Astrocyte of the hippocampus (primary cell): ENCODE data around the gene AKR1A1.
"Not testable (repeated sequence)": the region's sequence is repeated elsewhere in the genome, so short reads cannot be mapped to it uniquely, and the experiment has no call there.

ENCODE experiments used
- DNase-seq: peaks from one replicate; pipeline ENCODE4 v3.0.0; 2011; ENCODE audit warnings: low read depth, low spot score

Gene AKR1A1

GRCh38 chr1:45550401-45551351, at the start of gene AKR1A1:
AKR1A1 (plus strand) TSS chr1:45550826; CDS start chr1:45561795, 10,969 bp downstream.
- DNase-seq, result peak; percentile 95

DNA sequence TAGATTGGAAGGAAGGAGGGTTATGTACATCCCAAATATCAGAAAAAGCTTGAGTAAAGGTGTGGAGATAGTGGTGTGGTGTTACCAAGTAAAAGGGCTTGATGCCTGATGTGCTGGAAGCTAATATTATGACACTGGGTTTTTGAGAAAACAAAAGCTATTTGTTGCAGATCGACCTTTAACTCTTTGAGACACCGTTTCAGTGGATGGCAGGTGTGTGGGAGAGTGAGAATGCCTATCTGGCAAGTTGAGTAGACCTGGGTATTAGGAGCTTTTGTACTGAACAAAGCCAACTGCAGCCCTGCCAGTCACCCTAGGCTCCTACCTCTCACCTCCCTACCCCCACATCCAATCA, 49.1 kb upstream of the AKR1A1 start:
- no peak for DNase-seq

DNA sequence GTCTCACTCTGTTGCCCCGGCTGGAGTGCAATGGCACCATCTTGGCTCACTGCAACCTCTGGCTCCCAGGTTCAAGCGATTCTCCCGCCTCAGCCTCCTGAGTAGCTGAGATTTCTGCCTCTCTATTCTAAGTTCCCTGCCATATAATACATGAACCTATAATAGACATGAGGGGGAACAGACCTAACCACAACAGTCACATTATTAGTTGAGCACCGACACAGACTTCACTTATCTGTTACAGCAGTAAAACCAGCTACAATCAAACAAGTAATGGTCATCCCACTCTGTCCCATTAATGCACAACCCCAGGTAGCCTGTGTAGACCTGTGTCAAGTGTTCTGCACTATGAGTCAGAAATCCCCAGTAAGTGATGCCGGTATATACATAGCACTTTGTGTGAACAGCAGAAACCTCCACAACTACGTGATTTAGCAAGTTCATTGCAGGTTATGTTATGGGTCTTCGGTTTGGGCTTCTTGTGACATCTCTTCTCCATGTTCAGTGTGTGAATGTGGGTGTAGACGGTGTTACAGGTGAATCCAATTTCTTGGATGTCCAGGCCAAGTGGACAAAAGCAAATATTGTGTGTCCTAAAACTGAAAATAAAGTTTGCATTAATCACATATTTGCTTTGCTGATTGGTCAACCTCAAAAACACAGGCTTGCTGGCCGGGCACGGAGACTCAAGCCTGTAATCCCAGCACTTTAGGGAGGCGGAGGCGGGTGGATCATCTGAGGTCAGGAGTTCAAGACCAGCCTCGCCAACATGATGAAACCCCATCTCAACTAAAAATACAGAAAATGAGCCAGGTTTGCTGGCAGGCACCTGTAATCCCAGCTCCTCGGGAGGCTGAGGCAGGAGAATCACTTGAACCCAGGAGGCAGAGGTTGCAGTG, 46.9 kb upstream of the AKR1A1 start:
- no peak for DNase-seq

- no peak for DNase-seq
These were observed 43.4 kb upstream of the AKR1A1 start for GRCh38 chr1:45507195-45507594.

GRCh38 chr1:45507893-45508292, 42.7 kb upstream of the AKR1A1 start:
- DNase-seq, result no peak

DNA sequence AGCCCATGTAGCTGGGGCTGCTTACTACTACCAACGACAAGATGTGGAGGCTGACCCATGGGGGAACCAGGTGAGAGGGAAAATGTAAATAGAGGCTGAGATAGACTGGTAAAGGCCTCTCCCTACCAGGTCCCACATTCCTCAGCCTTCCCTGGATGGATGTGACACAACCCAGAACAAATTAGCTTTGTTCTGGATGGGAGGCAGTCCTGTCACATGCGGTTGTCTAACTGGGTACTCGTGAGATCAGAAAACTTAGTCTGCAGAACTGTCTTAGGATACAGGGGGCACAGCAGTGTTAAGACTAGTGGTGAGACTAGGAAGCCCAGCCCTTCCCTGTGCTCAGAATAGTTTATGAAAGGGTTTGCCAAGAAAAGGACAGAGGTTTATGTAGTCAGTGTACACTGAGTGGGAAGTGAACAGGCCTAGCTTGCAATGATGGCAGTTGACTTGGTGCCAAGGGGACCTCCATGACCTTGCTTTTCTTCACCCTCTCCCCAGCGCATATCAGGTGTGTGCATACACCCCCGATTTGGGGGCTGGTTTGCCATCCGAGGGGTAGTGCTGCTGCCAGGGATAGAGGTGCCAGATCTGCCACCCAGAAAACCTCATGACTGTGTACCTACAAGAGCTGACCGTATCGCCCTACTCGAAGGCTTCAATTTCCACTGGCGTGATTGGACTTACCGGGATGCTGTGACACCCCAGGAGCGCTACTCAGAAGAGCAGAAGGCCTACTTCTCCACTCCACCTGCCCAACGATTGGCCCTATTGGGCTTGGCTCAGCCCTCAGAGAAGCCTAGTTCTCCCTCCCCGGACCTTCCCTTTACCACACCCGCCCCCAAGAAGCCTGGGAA, 42.1 kb upstream of the AKR1A1 start:
- DNase-seq, result no peak

- DNase-seq, result no peak
These were observed 40.3 kb upstream of the AKR1A1 start for GRCh38 chr1:45510036-45510971.

DNA sequence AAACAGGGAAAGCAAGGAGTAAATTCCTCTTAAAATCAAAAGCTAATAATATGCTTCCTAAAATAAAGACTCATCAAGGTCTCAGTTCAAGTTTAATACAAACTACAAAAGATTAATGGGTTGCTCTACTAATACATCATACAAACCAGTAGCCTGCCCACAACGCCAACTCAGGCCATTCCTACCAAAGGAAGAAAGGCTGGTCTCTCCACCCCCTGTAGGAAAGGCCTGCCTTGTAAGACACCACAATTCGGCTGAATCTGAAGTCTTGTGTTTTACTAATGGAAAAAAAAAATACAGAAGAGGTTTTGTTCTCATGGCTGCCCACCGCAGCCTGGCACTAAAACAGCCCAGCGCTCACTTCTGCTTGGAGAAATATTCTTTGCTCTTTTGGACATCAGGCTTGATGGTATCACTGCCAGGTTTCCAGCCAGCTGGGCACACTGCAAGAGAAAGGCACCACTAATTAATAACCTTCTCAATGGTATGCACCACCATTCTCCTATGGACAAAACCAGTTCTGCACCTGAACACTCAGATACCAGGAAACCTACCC, 39.6 kb upstream of the AKR1A1 start:
- DNase-seq, result no peak

DNA sequence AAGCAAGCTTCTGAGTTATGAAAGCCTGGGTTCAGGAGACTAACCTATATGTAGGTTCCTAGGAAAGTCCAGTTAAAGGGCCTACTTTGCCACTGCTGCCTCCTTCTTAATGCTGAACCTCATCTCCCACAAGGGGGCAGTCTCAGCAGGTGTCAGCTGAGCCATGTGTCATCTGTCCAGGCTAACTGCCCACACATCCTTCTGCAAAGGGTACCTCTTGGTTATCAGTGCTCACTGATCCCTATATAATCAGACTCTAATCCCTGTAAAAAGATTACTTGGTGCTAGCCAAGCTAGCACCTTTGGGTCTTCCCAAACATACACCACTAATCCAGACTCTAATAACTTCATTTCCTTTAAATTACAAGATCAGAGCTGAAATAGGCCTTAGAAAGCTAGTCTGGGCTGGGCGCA, 38.0 kb upstream of the AKR1A1 start:
- peak; percentile 82 for DNase-seq

DNA sequence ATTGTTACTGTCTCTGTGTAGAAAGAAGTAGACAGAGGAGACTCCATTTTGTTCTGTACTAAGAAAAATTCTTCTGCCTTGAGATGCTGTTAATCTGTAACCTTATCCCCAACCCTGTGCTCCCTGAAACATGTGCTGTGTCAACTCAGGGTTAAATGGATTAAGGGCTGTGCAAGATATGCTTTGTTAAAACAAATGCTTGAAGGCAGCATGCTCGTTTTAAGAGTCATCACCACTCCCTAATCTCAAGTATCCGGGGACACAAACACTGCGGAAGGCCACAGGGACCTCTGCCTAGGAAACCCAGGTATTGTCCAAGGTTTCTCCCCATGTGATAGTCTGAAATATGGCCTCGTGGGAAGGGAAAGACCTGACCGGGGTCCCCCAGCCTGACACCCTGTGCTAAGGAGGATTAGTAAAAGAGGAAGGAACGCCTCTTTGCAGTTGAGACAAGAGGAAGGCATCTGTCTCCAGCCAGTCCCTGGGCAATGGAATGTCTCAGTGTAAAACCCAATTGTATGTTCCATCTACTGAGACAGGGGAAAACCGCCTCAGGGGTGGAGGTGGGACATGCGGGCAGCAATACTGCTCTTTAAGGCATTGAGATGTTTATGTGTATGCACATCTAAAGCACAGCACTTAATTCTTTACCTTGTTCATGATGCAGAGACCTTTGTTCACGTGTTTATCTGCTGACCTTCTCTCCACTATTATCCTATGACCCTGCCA, 36.9 kb upstream of the AKR1A1 start:
- DNase-seq, result not testable (repeated sequence)

DNA sequence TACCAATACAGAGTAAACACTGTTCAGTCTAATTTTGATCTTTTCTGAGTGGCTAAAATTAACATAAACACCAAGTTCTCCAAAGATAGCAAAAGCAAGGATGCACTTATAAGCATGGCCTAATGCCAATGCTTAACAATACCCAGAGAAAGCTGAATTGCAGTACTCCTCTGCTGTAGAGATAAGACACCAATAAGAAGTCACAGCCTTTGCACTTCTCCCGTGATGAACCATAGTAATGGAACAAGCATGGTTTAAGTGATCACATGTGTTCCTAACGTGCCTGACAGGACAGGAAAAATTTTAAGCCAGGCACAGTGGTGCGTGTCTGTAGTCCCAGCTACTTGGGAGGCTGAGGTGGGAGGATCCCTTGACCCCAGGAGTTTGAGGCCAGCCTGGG, 34.6 kb upstream of the AKR1A1 start:
- no peak for DNase-seq

- peak; percentile 21 for DNase-seq
These were observed 34.2 kb upstream of the AKR1A1 start for GRCh38 chr1:45516465-45516864.

GRCh38 chr1:45518366-45518765, 32.3 kb upstream of the AKR1A1 start:
- DNase-seq, result not testable (repeated sequence)

DNA sequence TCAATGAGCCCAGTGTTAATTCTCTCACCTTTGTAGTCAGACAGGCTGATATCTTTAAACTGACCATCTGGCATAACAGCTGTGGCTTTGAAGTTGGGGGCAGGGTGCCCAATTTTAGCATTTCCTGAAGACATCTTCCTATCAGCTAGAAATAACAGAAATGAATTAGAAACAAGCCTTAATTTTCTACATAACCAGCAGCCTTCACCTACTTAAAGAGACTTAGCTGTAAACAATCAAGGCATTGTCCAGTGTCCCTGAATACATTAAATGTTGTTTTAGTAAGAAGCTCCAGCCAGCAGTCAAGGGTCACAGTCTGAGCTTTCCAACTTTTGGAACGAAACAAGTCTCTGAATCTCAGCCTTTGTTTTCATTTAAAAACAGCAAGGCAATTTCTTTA, 31.7 kb upstream of the AKR1A1 start:
- peak; percentile 25 for DNase-seq

GRCh38 chr1:45519774-45520173, 30.9 kb upstream of the AKR1A1 start:
- DNase-seq, result not testable (repeated sequence)

GRCh38 chr1:45521413-45522323, 29.0 kb upstream of the AKR1A1 start, which contains the start of gene PRDX1:
PRDX1 (minus strand) TSS chr1:45521884; CDS start chr1:45519043, 2,841 bp downstream.
- peak; percentile 97 for DNase-seq

GRCh38 chr1:45522324-45523104, 28.1 kb upstream of the AKR1A1 start:
- peak; percentile 55 for DNase-seq
